ENCODE measurements around the gene CEP57L1. TPM values are rescaled to one million over a fixed set of nuclear protein-coding genes. Genes with fewer than 3 reads are reported as not detected.
"Not testable (repeated sequence)": the region's sequence is repeated elsewhere in the genome, so short reads cannot be mapped to it uniquely, and the experiment has no call there.

Gene CEP57L1
- total RNA-seq, 1 experiment from 2014 or later = 8.4 TPM

- no peaks in the 10 kb centered on the region for H3K79me1 ChIP-seq (ENCODE audit: insufficient read depth, low read depth, low read length, poor library complexity, severe bottlenecking)
- Mint-ChIP-seq H3K9me3 (0 out of 5 replicates have a peak, but pooled peaks cover 0 to 2% of the 10 kb centered on the region in 2 experiments), H3K36me3 (ENCODE audit: insufficient read depth in 1 of 3, low read depth in 3 of 3) (peaks cover 6 to 10% (median 10%) of the 10 kb centered on the region in 3 experiments), H3K4me3 (no peak overlapping the region), H3K27me3 (ENCODE audit: low read depth) (no peaks in the 10 kb centered on the region), H3K27ac (peak overlapping the region in 1 of 3 experiments; percentile 48; a peak in 1 of 7 replicates), H3K4me1 (peaks cover 2 to 7% of the 10 kb centered on the region in 2 experiments; a peak in 2 of 4 replicates)
- no peak overlapping the region for H2BK120ac ChIP-seq (ENCODE audit: low read depth, low read length, poor library complexity, severe bottlenecking)
- no peak overlapping the region for H2BK5ac ChIP-seq (ENCODE audit: insufficient read length, low read length)
- H3K9me3 ChIP-seq (ENCODE audit: control insufficient read depth, low read depth, low read length) = no peaks in the 10 kb centered on the region
- H2AFZ ChIP-seq (ENCODE audit: low read length) = no peak overlapping the region
- H3K4me2 ChIP-seq (ENCODE audit: insufficient read depth, insufficient read length, low read length) = no peak overlapping the region
- no peak overlapping the region for H2BK20ac ChIP-seq (ENCODE audit: low read depth, low read length, poor library complexity, severe bottlenecking)
- DNase-seq = no peak
- no peak overlapping the region for H3K56ac ChIP-seq (ENCODE audit: insufficient read length, low read depth, low read length)
- no peak overlapping the region for H4K5ac ChIP-seq (ENCODE audit: insufficient read length, low read depth, low read length)
- no peaks in the 10 kb centered on the region for H3K27me3 ChIP-seq (ENCODE audit: insufficient read depth, low read length)
- no peak overlapping the region for H3K9ac ChIP-seq (ENCODE audit: extremely low read depth, insufficient read length, low read length)
- no peak overlapping the region for H2BK12ac ChIP-seq (ENCODE audit: insufficient read length, low read depth, low read length)
- no peak overlapping the region for H3K4ac ChIP-seq (ENCODE audit: low read depth, low read length)
- H4K91ac ChIP-seq (ENCODE audit: insufficient read length, low read depth, low read length) = no peak overlapping the region
- no peaks in the 10 kb centered on the region for H3K79me2 ChIP-seq (ENCODE audit: insufficient read depth, low read length)
- H3K23me2 ChIP-seq (ENCODE audit: insufficient read length, low read depth, low read length, poor library complexity, severe bottlenecking) = no peaks in the 10 kb centered on the region
- H4K20me1 ChIP-seq (ENCODE audit: control insufficient read depth, insufficient read depth, insufficient read length) = no peaks in the 10 kb centered on the region
- H3K4me1 ChIP-seq (ENCODE audit: insufficient read depth, low read length) = no peaks in the 10 kb centered on the region
- H3T11ph ChIP-seq (ENCODE audit: low read length) = no peak overlapping the region
- H2BK15ac ChIP-seq (ENCODE audit: low read depth, low read length) = no peak overlapping the region
- no peak overlapping the region for H3K18ac ChIP-seq (ENCODE audit: insufficient read length, low read depth, low read length)
- no peak overlapping the region for H3K14ac ChIP-seq (ENCODE audit: insufficient read depth, low read length)
- H4K8ac ChIP-seq (replicated peaks; ENCODE audit: insufficient read length, low read depth, low read length) = no peak overlapping the region
- H2AK5ac ChIP-seq (ENCODE audit: insufficient read length, low read length) = no peak overlapping the region
- TF ChIP-seq, protein P1, sequence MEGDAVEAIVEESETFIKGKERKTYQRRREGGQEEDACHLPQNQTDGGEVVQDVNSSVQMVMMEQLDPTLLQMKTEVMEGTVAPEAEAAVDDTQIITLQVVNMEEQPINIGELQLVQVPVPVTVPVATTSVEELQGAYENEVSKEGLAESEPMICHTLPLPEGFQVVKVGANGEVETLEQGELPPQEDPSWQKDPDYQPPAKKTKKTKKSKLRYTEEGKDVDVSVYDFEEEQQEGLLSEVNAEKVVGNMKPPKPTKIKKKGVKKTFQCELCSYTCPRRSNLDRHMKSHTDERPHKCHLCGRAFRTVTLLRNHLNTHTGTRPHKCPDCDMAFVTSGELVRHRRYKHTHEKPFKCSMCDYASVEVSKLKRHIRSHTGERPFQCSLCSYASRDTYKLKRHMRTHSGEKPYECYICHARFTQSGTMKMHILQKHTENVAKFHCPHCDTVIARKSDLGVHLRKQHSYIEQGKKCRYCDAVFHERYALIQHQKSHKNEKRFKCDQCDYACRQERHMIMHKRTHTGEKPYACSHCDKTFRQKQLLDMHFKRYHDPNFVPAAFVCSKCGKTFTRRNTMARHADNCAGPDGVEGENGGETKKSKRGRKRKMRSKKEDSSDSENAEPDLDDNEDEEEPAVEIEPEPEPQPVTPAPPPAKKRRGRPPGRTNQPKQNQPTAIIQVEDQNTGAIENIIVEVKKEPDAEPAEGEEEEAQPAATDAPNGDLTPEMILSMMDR (conservative IDR thresholded peaks at IDR 0.05) = no peak
- no peak overlapping the region for H3K27ac ChIP-seq (ENCODE audit: insufficient read length, low read depth, low read length)
- no peak overlapping the region for H3K23ac ChIP-seq (ENCODE audit: insufficient read length, low read depth, low read length)
These were observed 47.9 kb downstream of the CEP57L1 start for GRCh38 chr6:109143191-109143590.

DNA sequence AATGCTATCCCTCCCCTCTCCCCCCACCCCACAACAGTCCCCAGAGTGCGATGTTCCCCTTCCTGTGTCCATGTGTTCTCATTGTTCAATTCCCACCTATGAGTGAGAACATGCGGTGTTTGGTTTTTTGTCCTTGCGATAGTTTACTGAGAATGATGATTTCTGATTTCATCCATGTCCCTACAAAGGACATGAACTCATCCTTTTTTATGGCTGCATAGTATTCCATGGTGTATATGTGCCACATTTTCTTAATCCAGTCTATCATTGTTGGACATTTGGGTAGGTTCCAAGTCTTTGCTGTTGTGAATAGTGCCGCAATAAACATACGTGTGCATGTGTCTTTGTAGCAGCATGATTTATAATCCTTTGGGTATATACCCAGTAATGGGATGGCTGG is 52.9 kb downstream of the CEP57L1 start:
- not testable (repeated sequence) for H3K79me1 ChIP-seq (ENCODE audit: insufficient read depth, low read depth, low read length, poor library complexity, severe bottlenecking); H3K18ac ChIP-seq (ENCODE audit: insufficient read length, low read depth, low read length); H3K27me3 ChIP-seq (ENCODE audit: insufficient read depth, low read length); H3K14ac ChIP-seq (ENCODE audit: insufficient read depth, low read length); H2AFZ ChIP-seq (ENCODE audit: low read length); H3K79me2 ChIP-seq (ENCODE audit: insufficient read depth, low read length); H3K4ac ChIP-seq (ENCODE audit: low read depth, low read length); H2AK5ac ChIP-seq (ENCODE audit: insufficient read length, low read length); H3T11ph ChIP-seq (ENCODE audit: low read length); H3K56ac ChIP-seq (ENCODE audit: insufficient read length, low read depth, low read length); H2BK120ac ChIP-seq (ENCODE audit: low read depth, low read length, poor library complexity, severe bottlenecking); H4K20me1 ChIP-seq (ENCODE audit: control insufficient read depth, insufficient read depth, insufficient read length); H3K9me3 Mint-ChIP-seq; H2BK20ac ChIP-seq (ENCODE audit: low read depth, low read length, poor library complexity, severe bottlenecking); H3K27ac ChIP-seq (ENCODE audit: insufficient read length, low read depth, low read length); H3K4me1 ChIP-seq (ENCODE audit: insufficient read depth, low read length); H3K4me1 Mint-ChIP-seq; H3K4me2 ChIP-seq (ENCODE audit: insufficient read depth, insufficient read length, low read length); H4K5ac ChIP-seq (ENCODE audit: insufficient read length, low read depth, low read length); H3K23me2 ChIP-seq (ENCODE audit: insufficient read length, low read depth, low read length, poor library complexity, severe bottlenecking); H3K9me3 ChIP-seq (ENCODE audit: control insufficient read depth, low read depth, low read length); H2BK5ac ChIP-seq (ENCODE audit: insufficient read length, low read length); DNase-seq; H4K8ac ChIP-seq (replicated peaks; ENCODE audit: insufficient read length, low read depth, low read length); H3K4me3 Mint-ChIP-seq; H3K9ac ChIP-seq (ENCODE audit: extremely low read depth, insufficient read length, low read length); H3K27ac Mint-ChIP-seq; H2BK15ac ChIP-seq (ENCODE audit: low read depth, low read length); H2BK12ac ChIP-seq (ENCODE audit: insufficient read length, low read depth, low read length); H3K23ac ChIP-seq (ENCODE audit: insufficient read length, low read depth, low read length); H4K91ac ChIP-seq (ENCODE audit: insufficient read length, low read depth, low read length); H3K27me3 Mint-ChIP-seq (ENCODE audit: low read depth)
- H3K36me3 Mint-ChIP-seq (ENCODE audit: insufficient read depth in 1 of 3, low read depth in 3 of 3) = peaks cover 8 to 17% (median 15%) of the 10 kb centered on the region in 3 experiments
- no CpG with 5 or more reads among the region's 5 CpGs for WGBS (ENCODE audit: extremely low coverage, insufficient read length, low lambda C conversion rate)
